HCT116 (cell line): ENCODE results near the gene FLNB. TPM values are rescaled to one million over a fixed set of nuclear protein-coding genes. Genes with fewer than 3 reads are reported as not detected.
A peak's percentile ranks its signal among the peaks of the same experiment; 100 is the strongest.

ENCODE experiments used
- ATAC-seq: fragments of 200-7000 bp; cut with Tn5 transposase; 2 replicates; pipeline ENCODE4 v1.9.1; 2020; ENCODE audit warnings: mild to moderate bottlenecking, moderate library complexity
- BruUV-seq: library from RNA; stranded (reverse); fragments of 400-500 nt; replicated peaks from 2 replicates; lab custom pipeline; 2021; lab: Mats Ljungman, UMichigan
- CTCF ChIA-PET: fragments of 300-600 bp; sonication (Branson Sonifier 250); formaldehyde crosslinking; loops from one replicate; lab custom pipeline; 2021; ENCODE audit warnings: antibody characterized with exemption; lab: Charles Lee
- POLR2A ChIA-PET: fragments of 300-600, 350-600 bp; sonication (Branson Sonifier 250); formaldehyde crosslinking; loops from one replicate; lab custom pipeline; 2021; ENCODE audit warnings: antibody characterized with exemption; lab: Charles Lee
- RAD21 ChIA-PET, 2 experiments: fragments of 300-600 bp; sonication (Branson Sonifier 250); formaldehyde crosslinking; loops; one replicate each; lab custom pipeline; 2023; ENCODE audit warnings: low total read pairs in 2 of 2; ENCODE audit not compliant: uncharacterized antibody in 2 of 2, unreplicated experiment in 2 of 2, low non-redundant PET in 1 of 2; lab: Charles Lee
- DNase-seq: peaks from one replicate; pipeline ENCODE4 v3.0.0-alpha.2; 2010; ENCODE audit warnings: low read depth, low spot score
- H2AFZ ChIP-seq: fragments of 200-600 bp; shearing (Covaris generic), sonication (generic); 2 replicates; pipeline ENCODE4 v1.6.1; 2017; ENCODE audit warnings: low read depth, mixed run types, mixed read lengths, antibody characterized with exemption, low read length; ENCODE audit not compliant: poor library complexity, severe bottlenecking
- H3K27ac ChIP-seq: 2 replicates; pipeline ENCODE4 v1.5.1; 2012; ENCODE audit warnings: low read depth, low read length
- H3K27me3 ChIP-seq: fragments of 200-600 bp; sonication (generic); 2 replicates; pipeline ENCODE4 v1.6.1; 2016; ENCODE audit warnings: mixed run types, low read length, mixed read lengths; ENCODE audit not compliant: insufficient read depth
- H3K36me3 ChIP-seq, 2 experiments: fragments of 200-500 bp in 1 of 2; fragments of 200-600 bp in 1 of 2; sonication (Bioruptor generic) in 1 of 2; sonication (generic) in 1 of 2; 2 replicates each; pipeline versions ENCODE4 v1.5.1 to v1.6.1; 2014 to 2016; ENCODE audit warnings: low read length in 2 of 2, inconsistent platforms in 1 of 2, mixed read lengths in 1 of 2, mixed run types in 1 of 2; ENCODE audit not compliant: insufficient read depth in 2 of 2, control insufficient read depth in 1 of 2
- H3K4me1 ChIP-seq, 2 experiments: fragments of 200-600 bp in 1 of 2; sonication (generic) in 1 of 2; 2 replicates each; pipeline versions ENCODE4 v1.5.1 to v1.6.1; 2012 to 2017; ENCODE audit warnings: low read length in 2 of 2, inconsistent platforms in 1 of 2, mild to moderate bottlenecking in 1 of 2, mixed read lengths in 1 of 2, mixed run types in 1 of 2, moderate library complexity in 1 of 2; ENCODE audit not compliant: insufficient read depth in 2 of 2, control insufficient read depth in 1 of 2
- H3K4me2 ChIP-seq: fragments of 200-600 bp; sonication (generic); 2 replicates; pipeline ENCODE4 v1.6.1; 2017; ENCODE audit warnings: mixed run types, low read length, mixed read lengths
- H3K4me3 ChIP-seq, 2 experiments: fragments of 200-600 bp in 1 of 2; sonication (generic) in 1 of 2; replicated peaks in 1 of 2; 2 replicates each; pipeline ENCODE4 v1.5.1; 2011 to 2016; ENCODE audit warnings: low read length in 2 of 2, control low read depth in 1 of 2, low read depth in 1 of 2, mild to moderate bottlenecking in 1 of 2, mixed read lengths in 1 of 2, mixed run types in 1 of 2
- H3K79me2 ChIP-seq: fragments of 200-600 bp; sonication (generic); 2 replicates; pipeline ENCODE4 v1.6.1; 2017; ENCODE audit warnings: mild to moderate bottlenecking, mixed run types, low read length, moderate library complexity, mixed read lengths; ENCODE audit not compliant: insufficient read depth
- H3K9ac ChIP-seq: fragments of 200-600 bp; sonication (generic); 2 replicates; pipeline ENCODE4 v1.6.1; 2016; ENCODE audit warnings: low read length, mixed read lengths
- H3K9me2 ChIP-seq: fragments of 200-600 bp; sonication (generic), shearing (Covaris generic); 2 replicates; pipeline ENCODE4 v1.6.1; 2017; ENCODE audit warnings: mixed run types, mild to moderate bottlenecking, moderate library complexity; ENCODE audit not compliant: insufficient read depth
- H3K9me3 ChIP-seq, 2 experiments: fragments of 200-500 bp in 1 of 2; fragments of 200-600 bp in 1 of 2; sonication (Bioruptor generic) in 1 of 2; sonication (generic) in 1 of 2; 2 replicates each; pipeline ENCODE4 v1.6.1; 2014 to 2017; ENCODE audit warnings: low read length in 2 of 2, mixed read lengths in 2 of 2, inconsistent platforms in 1 of 2, low read depth in 1 of 2, mild to moderate bottlenecking in 1 of 2, mixed run types in 1 of 2, moderate library complexity in 1 of 2; ENCODE audit not compliant: control insufficient read depth in 1 of 2, insufficient read depth in 1 of 2
- H4K20me1 ChIP-seq: fragments of 200-600 bp; sonication (generic), shearing (Covaris generic); 2 replicates; pipeline ENCODE4 v1.6.1; 2017; ENCODE audit warnings: mixed run types, mild to moderate bottlenecking, moderate library complexity; ENCODE audit not compliant: insufficient read depth
- ATF3 ChIP-seq: IDR thresholded peaks from 2 replicates; pipeline ENCODE4 v1.6.1; 2012
- CBX3 ChIP-seq: IDR thresholded peaks from 2 replicates; pipeline ENCODE4 v1.6.1; 2012; ENCODE audit warnings: low read depth
- CEBPB ChIP-seq: IDR thresholded peaks from 2 replicates; pipeline ENCODE4 v1.6.1; 2012; ENCODE audit warnings: low read depth
- CTCF ChIP-seq, 3 experiments: fragments of 200-600 bp in 1 of 3; sonication (generic) in 1 of 3; IDR thresholded peaks in 2 of 3; conservative IDR thresholded peaks in 1 of 3; 2 replicates each; pipeline ENCODE4 v1.5.1; 2012 to 2017; ENCODE audit warnings: low read depth in 2 of 3, low read length in 2 of 3, antibody characterized with exemption in 1 of 3, borderline replicate concordance in 1 of 3, control low read depth in 1 of 3, mild to moderate bottlenecking in 1 of 3, mixed read lengths in 1 of 3, mixed run types in 1 of 3, moderate library complexity in 1 of 3; ENCODE audit not compliant: insufficient read depth in 1 of 3
- EZH2phosphoT487 ChIP-seq: fragments of 200-600 bp; IDR thresholded peaks from 2 replicates; pipeline ENCODE4 v1.6.1; 2018; ENCODE audit warnings: antibody characterized with exemption, borderline replicate concordance
- JUND ChIP-seq: IDR thresholded peaks from 2 replicates; pipeline ENCODE4 v1.6.1; 2012
- POLR2AphosphoS5 ChIP-seq: IDR thresholded peaks from 2 replicates; pipeline ENCODE4 v1.6.1; 2011; ENCODE audit warnings: mild to moderate bottlenecking, low read depth, low read length, moderate library complexity
- RAD21 ChIP-seq: IDR thresholded peaks from 2 replicates; pipeline ENCODE4 v1.6.1; 2012; ENCODE audit warnings: low read depth, mild to moderate bottlenecking
- REST ChIP-seq: IDR thresholded peaks from 2 replicates; pipeline ENCODE4 v1.6.1; 2012; ENCODE audit warnings: low read depth
- SIN3A ChIP-seq: IDR thresholded peaks from 2 replicates; pipeline ENCODE4 v1.6.1; 2012; ENCODE audit warnings: low read depth
- SP1 ChIP-seq: IDR thresholded peaks from 2 replicates; pipeline ENCODE4 v1.6.1; 2012; ENCODE audit warnings: low read depth
- YY1 ChIP-seq: IDR thresholded peaks from 2 replicates; pipeline ENCODE4 v1.6.1; 2011; ENCODE audit warnings: low read length, low read depth, moderate library complexity, mild to moderate bottlenecking; ENCODE audit not compliant: insufficient replicate concordance; ENCODE audit errors: extremely low read depth
- ZFX ChIP-seq: fragments of 450-650 bp; IDR thresholded peaks from 2 replicates; pipeline ENCODE4 v1.6.1; 2017
- intact Hi-C: fragments of 100-400 bp; cut with micrococcal nuclease; formaldehyde crosslinking; loops from 2 replicates; pipeline ENCODE4 v1.10.0; 2022
- total RNA-seq: library from RNA; stranded (reverse); gene quantifications from one replicate; pipeline ENCODE4 v1.2.1, GENCODE V29; 2021; ENCODE audit not compliant: unreplicated experiment

FLNB gene
- total RNA-seq, 1 experiment from 2014 or later = 116 TPM

- no peak for DNase-seq
- no peak overlapping the region; a peak in 1 of 4 replicates for H3K4me3 ChIP-seq
- CTCF ChIA-PET = no interaction called here
Observed at GRCh38 chr3:58048301-58048700, 40.1 kb downstream of the FLNB start.

GRCh38 chr3:58049143-58049785 is 41.0 kb downstream of the FLNB start:
- peaks cover 59 to 88% of the 10 kb centered on the region in 2 experiments for H3K4me1 ChIP-seq
- no peaks in the 10 kb centered on the region for H3K27me3 ChIP-seq
- H3K27ac ChIP-seq = peak overlapping the region; percentile 57
- H3K4me3 ChIP-seq = peak overlapping the region in 1 of 2 experiments; percentile 32; a peak in 2 of 4 replicates
- ATAC-seq = peak; percentile 75
- H3K79me2 ChIP-seq = peaks cover 74% of the 10 kb centered on the region
- intact Hi-C loops = loop anchor here (5.0 kb wide), 1 partner anchor 452 kb away; the partner anchor contains the start of gene ARF4
- DNase-seq = peak; percentile 95
- ChIA-PET RAD21 (no interaction called here), POLR2A (interaction anchor here (1.0 to 1.1 kb wide), 2 partner anchors 11 to 36 kb away, joined by 3 read pairs; no protein-coding TSS in a partner anchor), CTCF (no interaction called here)
- no peaks in the 10 kb centered on the region; the same call in 1 of the 2 replicates for H4K20me1 ChIP-seq
- no TSS peak for BruUV-seq
- H3K9ac ChIP-seq = peak overlapping the region; percentile 64
- H3K9me3 ChIP-seq = no peaks in the 10 kb centered on the region
- no peak overlapping the region for H2AFZ ChIP-seq
- no peaks in the 10 kb centered on the region for H3K9me2 ChIP-seq
- no peaks in the 10 kb centered on the region for H3K36me3 ChIP-seq
- H3K4me2 ChIP-seq = peak overlapping the region; percentile 78
- TF ChIP-seq RAD21 = peak; percentile 32; the same call in 1 of the 2 replicates
- 0 out of 2 replicates have a peak, but pooled peaks have one; percentile 18 for TF ChIP-seq ZFX
- peak; percentile 90 for TF ChIP-seq SIN3A
- TF ChIP-seq CBX3 = peak; percentile 76
- TF ChIP-seq ATF3 = peak; percentile 90
- TF ChIP-seq CTCF (IDR thresholded peaks at IDR 0.05 in 2 of 3, conservative IDR thresholded peaks at IDR 0.05 in 1 of 3; ENCODE audit: borderline replicate concordance in 1 of 3, insufficient read depth in 1 of 3, low read depth in 2 of 3, low read length in 2 of 3) = no peak
- TF ChIP-seq JUND = peak; percentile 99
- TF ChIP-seq POLR2AphosphoS5 = peak; percentile 74
- TF ChIP-seq REST = no peak
- peak; percentile 91 for TF ChIP-seq SP1

More at GRCh38 chr3:58048301-58048700, 40.1 kb downstream of the FLNB start:
- Histone ChIP-seq H3K27ac (peak overlapping the region; percentile 57; the same call in 1 of the 2 replicates), H3K36me3 (no peaks in the 10 kb centered on the region), H3K9me2 (no peaks in the 10 kb centered on the region), H3K4me1 (peaks cover 57 to 90% of the 10 kb centered on the region in 2 experiments), H3K4me2 (peak overlapping the region; percentile 78), H3K27me3 (no peaks in the 10 kb centered on the region), H4K20me1 (no peaks in the 10 kb centered on the region; the same call in 1 of the 2 replicates), H2AFZ (no peak overlapping the region), H3K9me3 (no peaks in the 10 kb centered on the region), H3K79me2 (peaks cover 75% of the 10 kb centered on the region), H3K9ac (peak overlapping the region; percentile 64)
- TF ChIP-seq JUND (no peak), YY1 (no peak), CEBPB (no peak), EZH2phosphoT487 (no peak), RAD21 (no peak)
- BruUV-seq = no TSS peak
- ChIA-PET POLR2A (interaction anchor here (1.0 kb wide), 1 partner anchor 10 kb away, joined by 3 read pairs; no protein-coding TSS in a partner anchor), RAD21 (no interaction called here)
- intact Hi-C loops = loop anchor here (5.0 kb wide), 1 partner anchor 451 kb away; the partner anchor contains the start of gene ARF4
- no peak for ATAC-seq
